ENCODE results near the gene ELP1. TPM values are rescaled to one million over a fixed set of nuclear protein-coding genes. Genes with fewer than 3 reads are reported as not detected.

Gene ELP1
- total and polyA plus RNA-seq, 8 donors, result 22.9 to 50.6 (median 44.3) TPM

DNA sequence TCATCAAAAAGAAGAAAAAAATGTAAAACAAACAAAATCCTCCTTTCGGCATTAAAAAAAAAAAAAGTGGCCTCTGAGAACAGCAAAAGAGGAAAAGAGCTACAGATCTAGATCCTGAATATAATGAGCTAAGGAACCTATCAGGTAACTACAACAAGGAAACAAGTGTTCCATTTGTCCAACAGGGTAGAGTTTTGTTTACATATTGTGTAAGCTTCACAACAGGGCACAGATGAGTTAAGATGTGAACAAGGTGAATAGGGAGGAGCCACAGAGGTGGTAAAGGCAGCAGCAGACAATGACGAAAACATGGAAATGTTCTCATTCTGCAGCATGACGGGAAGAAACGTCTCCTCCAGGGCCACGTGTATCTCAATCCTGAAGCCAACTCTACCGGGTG is 14.4 kb downstream of the ELP1 start:
- TF ChIP-seq, protein P1, sequence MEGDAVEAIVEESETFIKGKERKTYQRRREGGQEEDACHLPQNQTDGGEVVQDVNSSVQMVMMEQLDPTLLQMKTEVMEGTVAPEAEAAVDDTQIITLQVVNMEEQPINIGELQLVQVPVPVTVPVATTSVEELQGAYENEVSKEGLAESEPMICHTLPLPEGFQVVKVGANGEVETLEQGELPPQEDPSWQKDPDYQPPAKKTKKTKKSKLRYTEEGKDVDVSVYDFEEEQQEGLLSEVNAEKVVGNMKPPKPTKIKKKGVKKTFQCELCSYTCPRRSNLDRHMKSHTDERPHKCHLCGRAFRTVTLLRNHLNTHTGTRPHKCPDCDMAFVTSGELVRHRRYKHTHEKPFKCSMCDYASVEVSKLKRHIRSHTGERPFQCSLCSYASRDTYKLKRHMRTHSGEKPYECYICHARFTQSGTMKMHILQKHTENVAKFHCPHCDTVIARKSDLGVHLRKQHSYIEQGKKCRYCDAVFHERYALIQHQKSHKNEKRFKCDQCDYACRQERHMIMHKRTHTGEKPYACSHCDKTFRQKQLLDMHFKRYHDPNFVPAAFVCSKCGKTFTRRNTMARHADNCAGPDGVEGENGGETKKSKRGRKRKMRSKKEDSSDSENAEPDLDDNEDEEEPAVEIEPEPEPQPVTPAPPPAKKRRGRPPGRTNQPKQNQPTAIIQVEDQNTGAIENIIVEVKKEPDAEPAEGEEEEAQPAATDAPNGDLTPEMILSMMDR (IDR thresholded peaks at IDR 0.05), result no peak
- intact Hi-C loops (cut with DNase I), result no loop called here
- no peaks in the 10 kb centered on the region for H3K9me3 ChIP-seq
- H3K4me3 ChIP-seq, result no peak overlapping the region
- DNase-seq (no peak), ATAC-seq (peak; percentile 34)
- peaks cover 0 to 82% of the 10 kb centered on the region in 2 donors for H3K36me3 ChIP-seq
- H3K27ac ChIP-seq, result no peak overlapping the region
- no peaks in the 10 kb centered on the region for H3K4me1 ChIP-seq
- H3K27me3 ChIP-seq, result no peaks in the 10 kb centered on the region

DNA sequence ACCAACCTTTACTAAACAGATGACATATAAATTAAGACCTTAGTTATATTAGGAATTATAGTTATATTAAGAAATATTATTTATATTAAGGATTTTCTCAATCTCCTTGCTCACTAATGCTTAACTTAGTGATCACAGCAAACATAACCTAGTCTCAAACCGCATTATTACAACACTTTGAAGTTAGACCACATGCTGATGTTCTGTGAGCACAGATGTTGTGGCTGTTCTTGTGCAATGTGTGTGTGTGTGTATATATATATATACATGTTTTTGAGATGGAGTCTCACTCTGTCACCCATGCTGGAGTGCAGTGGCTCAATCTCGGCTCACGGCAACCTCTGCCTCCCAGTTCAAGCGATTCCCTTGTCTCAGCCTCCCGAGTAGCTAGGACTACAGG is 20.5 kb downstream of the ELP1 start:
- Histone ChIP-seq H3K9me3 (no peaks in the 10 kb centered on the region), H3K27ac (no peak overlapping the region), H3K27me3 (no peaks in the 10 kb centered on the region), H3K36me3 (peaks cover 0 to 88% of the 10 kb centered on the region in 2 donors), H3K4me1 (no peaks in the 10 kb centered on the region), H3K4me3 (no peak overlapping the region)
- no peak for DNase-seq
- TF ChIP-seq, protein P1 (IDR thresholded peaks at IDR 0.05), result no peak
- intact Hi-C loops (cut with DNase I), result no loop called here
- ATAC-seq, result no peak

DNA sequence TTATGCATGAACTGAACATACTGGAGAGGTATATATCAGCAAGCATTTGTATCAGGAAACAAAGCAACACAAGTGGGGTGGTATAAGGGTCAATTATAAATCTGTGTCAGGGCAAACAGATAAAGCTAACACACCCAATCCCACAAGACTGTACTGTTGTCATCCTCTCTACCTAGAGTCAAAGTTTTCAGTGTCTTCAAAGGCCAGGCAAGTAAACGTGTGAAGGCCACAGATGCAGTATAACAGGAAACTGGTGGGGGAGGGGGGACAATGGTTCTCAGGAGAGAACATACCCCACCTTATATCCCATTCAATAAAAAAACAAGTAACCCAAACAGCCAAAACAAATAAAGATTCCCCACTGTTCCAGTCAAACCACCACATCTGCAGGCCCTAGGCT is 22.1 kb downstream of the ELP1 start:
- ATAC-seq (no peak), DNase-seq (no peak)
- Histone ChIP-seq H3K27me3 (no peaks in the 10 kb centered on the region), H3K4me3 (no peak overlapping the region), H3K27ac (no peak overlapping the region), H3K4me1 (no peaks in the 10 kb centered on the region), H3K36me3 (peaks cover 0 to 88% of the 10 kb centered on the region in 2 donors), H3K9me3 (no peaks in the 10 kb centered on the region)
- intact Hi-C loops (cut with DNase I), result no loop called here
- TF ChIP-seq, protein P1 (IDR thresholded peaks at IDR 0.05), result no peak

DNA sequence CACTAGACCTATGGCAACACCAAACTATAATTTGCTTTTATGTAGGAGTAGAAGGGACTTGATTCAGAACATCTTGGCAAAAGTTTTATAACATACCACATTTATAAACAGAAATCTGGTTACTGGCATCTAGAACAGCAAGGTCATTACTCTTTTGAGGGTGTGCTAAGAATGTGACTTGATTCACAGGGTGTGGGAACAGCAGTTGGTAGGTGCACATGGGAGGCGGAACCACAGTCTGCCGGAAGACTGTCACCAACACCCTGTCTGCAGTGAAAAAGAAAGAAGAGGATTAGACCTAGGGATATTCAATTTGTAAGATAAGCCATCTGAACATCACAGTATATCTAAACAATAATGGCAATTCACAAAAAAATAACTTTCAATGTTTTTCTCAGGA is 23.0 kb downstream of the ELP1 start:
- ATAC-seq, result no peak
- TF ChIP-seq, protein P1 (IDR thresholded peaks at IDR 0.05), result no peak
- H3K27ac ChIP-seq, result no peak overlapping the region
- no peak overlapping the region for H3K4me3 ChIP-seq
- no peaks in the 10 kb centered on the region for H3K4me1 ChIP-seq
- DNase-seq, result no peak
- no peaks in the 10 kb centered on the region for H3K9me3 ChIP-seq
- intact Hi-C loops (cut with DNase I), result no loop called here
- H3K36me3 ChIP-seq, result peaks cover 0 to 88% of the 10 kb centered on the region in 2 donors
- H3K27me3 ChIP-seq, result no peaks in the 10 kb centered on the region

DNA sequence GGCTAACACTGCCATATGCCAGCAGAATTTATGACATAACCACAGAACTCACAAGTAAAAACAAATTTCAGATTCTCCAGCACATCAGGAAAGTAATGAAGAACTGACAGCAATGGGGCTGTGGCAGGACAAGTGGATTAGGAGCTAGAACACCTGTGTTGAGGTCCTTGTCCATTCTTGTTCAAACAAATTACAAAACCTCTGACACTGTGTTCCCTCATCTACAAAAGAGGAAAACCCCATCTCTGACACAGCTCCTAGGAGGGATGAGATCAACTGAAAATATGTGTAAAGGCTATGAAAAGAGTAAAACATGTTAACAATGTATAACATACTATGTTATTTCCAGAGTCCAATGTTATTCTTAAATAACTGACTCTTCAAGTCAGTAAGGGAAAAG is 23.5 kb downstream of the ELP1 start:
- Histone ChIP-seq H3K27ac (no peak overlapping the region), H3K36me3 (peaks cover 0 to 88% of the 10 kb centered on the region in 2 donors), H3K9me3 (no peaks in the 10 kb centered on the region), H3K27me3 (no peaks in the 10 kb centered on the region), H3K4me1 (no peaks in the 10 kb centered on the region), H3K4me3 (no peak overlapping the region)
- intact Hi-C loops (cut with DNase I), result no loop called here
- no peak for ATAC-seq
- no peak for DNase-seq
- TF ChIP-seq, protein P1 (IDR thresholded peaks at IDR 0.05), result no peak
